IPS DF 19.7 (cell line): ENCODE results near the gene RNU4-1.

Experiments
- DNase-seq: peaks from one replicate; pipeline ENCODE4 v3.0.0-alpha.2; 2013; ENCODE audit warnings: low read depth, low spot score

The RNU4-1 gene

GRCh38 chr12:120290609-120291305, 2.3 kb downstream of the RNU4-1 start:
- DNase-seq, result no peak

- DNase-seq, result no peak
Measured at GRCh38 chr12:120287491-120287890, 5.5 kb downstream of the RNU4-1 start.

- DNase-seq, result no peak
Measured at GRCh38 chr12:120286768-120287490, 6.1 kb downstream of the RNU4-1 start.

GRCh38 chr12:120284381-120284780, 8.7 kb downstream of the RNU4-1 start:
- no peak for DNase-seq

GRCh38 chr12:120283318-120283717, 9.7 kb downstream of the RNU4-1 start:
- no peak for DNase-seq

- DNase-seq, result no peak
Measured at GRCh38 chr12:120278137-120279069, 14.6 kb downstream of the RNU4-1 start.

GRCh38 chr12:120276734-120277133, 16.3 kb downstream of the RNU4-1 start:
- no peak for DNase-seq

GRCh38 chr12:120267736-120268135, 25.3 kb downstream of the RNU4-1 start:
- no peak for DNase-seq

GRCh38 chr12:120266180-120266870, 26.7 kb downstream of the RNU4-1 start:
- DNase-seq, result no peak

GRCh38 chr12:120265473-120266179, 27.4 kb downstream of the RNU4-1 start, which contains the start of gene PXN:
Gene PXN (minus strand): TSS chr12:120265730. CDS start chr12:120265629, 101 bp downstream.
- DNase-seq, result no peak

- no peak for DNase-seq
Measured at GRCh38 chr12:120264904-120265472, 28.0 kb downstream of the RNU4-1 start.

- DNase-seq, result no peak
Measured at GRCh38 chr12:120264086-120264903, 28.7 kb downstream of the RNU4-1 start.

- no peak for DNase-seq
Measured at GRCh38 chr12:120263748-120264085, 29.3 kb downstream of the RNU4-1 start.

- no peak for DNase-seq
Measured at GRCh38 chr12:120262852-120263747, 29.9 kb downstream of the RNU4-1 start.

GRCh38 chr12:120261951-120262851, 30.8 kb downstream of the RNU4-1 start:
- no peak for DNase-seq

- DNase-seq, result no peak
Measured at GRCh38 chr12:120260607-120261006, 32.4 kb downstream of the RNU4-1 start.

- no peak for DNase-seq
Measured at GRCh38 chr12:120259418-120260202, 33.4 kb downstream of the RNU4-1 start.
